NCI-H1436 (cell line): Measurements from ENCODE around the gene TGM6.

Source experiments
- DNase-seq: peaks from one replicate; lab custom pipeline; 2025; lab: John Stamatoyannopoulos, UW

Gene TGM6

DNA sequence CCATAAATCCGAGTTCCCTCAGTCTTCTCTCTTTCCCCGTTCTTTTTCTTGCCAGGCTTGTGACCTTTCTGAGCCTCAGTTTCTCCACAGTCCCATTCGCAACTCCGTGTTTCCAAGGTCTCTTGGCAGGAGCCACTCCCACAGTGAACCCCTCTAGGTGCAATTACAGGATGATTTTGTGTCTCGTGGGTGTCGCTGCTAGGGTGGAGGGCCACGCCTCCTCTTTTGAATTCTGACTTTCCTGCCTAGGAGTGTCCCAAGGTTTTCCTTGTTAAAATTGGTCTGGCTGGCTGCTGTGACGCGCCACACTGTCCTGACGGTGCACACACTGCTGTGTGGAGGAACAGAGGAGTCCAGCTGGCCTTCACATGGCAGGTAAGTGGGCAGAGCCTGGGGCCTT is at the start of gene TGM6:
Gene TGM6, plus strand, starts transcription at position 301 of the 400 bp plus-strand sequence. Its CDS starts 68 bp downstream, at position 369.
- DNase-seq: no peak

DNA sequence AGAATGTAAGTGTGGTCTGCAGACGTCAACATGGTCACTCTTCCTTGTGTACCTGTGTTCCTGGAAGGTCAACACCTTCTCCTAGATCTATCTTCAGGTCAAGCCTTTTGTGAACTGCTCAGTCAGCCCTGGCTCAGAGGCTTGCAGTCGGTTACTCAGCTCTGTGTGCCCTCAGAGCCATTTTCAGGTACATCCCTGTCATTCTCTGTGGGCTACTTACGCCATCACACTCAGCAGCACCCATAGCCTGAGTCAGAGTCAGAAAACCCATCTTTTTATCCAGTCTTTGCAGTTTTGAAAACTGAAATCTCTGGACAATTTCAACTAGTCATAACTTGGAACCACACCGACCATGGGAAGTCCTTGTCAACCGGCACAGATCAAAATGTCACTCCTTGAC is 49.6 kb upstream of the TGM6 start:
- DNase-seq: no peak

DNA sequence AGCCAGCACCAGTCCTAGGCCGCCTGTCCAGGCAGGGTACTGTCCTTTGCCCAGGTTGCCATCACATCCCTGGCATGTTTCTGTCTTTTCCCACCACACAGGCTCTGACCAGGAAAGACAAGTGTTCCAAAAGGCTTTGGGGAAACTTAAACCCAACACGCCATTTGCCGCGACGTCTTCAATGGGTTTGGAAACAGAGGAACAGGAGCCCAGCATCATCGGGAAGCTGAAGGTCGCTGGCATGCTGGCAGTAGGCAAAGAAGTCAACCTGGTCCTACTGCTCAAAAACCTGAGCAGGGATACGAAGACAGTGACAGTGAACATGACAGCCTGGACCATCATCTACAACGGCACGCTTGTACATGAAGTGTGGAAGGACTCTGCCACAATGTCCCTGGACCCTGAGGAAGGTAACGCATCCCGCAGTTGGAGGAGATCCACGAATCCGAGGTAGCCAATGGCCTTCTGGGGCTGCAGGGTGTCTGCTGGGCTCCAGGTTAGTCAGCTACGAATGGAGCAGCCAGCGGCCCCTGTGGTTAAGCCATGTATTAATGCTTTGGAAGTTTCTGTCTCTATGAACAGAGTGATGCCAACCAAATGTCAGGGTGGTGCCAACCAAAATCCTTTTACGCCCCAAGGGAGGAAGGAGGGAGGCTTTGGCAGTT is 48.7 kb upstream of the TGM6 start:
- DNase-seq: no peak

DNA sequence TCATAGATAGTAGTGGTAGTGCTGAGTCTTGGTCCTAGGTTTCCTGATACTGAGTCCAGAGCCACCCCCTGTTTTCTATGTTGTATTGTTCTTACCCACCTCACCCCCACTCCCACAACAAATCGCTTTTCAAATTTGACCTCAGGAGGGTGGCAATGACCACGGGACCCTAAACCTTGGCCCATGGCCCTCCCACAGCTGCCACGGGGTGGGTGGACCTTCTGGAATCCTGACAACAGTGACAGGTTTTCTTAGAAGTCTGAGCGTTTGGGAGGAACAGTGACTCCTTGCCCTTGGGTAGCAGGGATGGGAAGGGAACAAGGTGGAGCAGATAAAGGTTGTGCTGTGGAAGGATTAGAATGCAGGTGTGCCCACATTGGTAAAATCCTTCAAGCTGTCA is 48.0 kb upstream of the TGM6 start:
- DNase-seq: no peak

DNA sequence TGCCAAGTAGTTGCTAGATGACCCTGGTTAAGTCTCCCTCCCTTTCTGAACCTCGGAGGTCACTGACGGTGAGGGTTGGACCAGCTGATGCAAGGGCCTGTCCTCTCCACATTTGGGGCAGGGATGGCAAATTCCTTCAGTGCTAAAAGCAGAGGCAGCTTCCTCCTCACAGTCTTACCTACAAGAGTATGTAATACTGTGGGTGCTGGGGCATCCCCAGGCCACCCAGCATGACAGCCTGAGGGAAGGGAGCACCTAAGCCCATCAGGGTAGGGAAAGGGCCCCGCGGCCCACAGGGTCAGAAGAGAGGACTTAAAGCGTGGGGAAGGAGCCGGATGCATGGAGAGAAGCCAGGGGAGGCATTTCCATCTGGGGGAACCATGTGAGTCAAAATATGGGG is 46.9 kb upstream of the TGM6 start:
- DNase-seq: no peak

DNA sequence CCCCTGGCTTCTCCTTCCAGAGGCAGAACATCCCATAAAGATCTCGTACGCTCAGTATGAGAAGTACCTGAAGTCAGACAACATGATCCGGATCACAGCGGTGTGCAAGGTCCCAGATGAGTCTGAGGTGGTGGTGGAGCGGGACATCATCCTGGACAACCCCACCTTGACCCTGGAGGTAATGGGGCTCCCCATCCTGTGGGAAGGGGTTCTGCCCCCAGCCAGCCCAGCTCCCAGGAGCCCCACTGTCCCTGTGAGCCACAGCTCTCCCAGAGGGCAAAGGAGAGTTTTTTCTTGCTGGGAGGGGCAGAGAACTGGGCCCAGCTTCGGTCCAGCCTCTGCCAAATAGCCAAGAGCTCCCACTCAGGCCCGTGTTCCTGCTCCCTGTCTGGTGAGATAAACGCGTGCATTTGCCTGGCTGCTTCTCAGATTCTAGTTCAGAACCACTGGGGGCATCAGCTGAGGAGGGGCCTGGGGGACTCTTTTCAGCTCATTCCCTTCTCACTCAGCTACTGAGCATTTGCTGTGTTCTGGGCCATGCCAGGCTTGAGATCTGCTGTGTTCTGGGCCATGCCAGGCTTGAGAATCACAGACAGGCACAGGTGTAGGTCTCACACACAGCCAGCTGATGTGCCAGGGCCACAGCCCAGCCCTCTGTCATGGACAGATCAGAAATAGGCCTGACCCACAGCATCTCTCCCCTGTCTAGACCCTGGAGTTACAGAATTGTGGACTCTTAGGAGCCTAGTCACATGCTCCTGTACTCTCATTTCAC is 45.4 kb upstream of the TGM6 start:
- DNase-seq: no peak

DNA sequence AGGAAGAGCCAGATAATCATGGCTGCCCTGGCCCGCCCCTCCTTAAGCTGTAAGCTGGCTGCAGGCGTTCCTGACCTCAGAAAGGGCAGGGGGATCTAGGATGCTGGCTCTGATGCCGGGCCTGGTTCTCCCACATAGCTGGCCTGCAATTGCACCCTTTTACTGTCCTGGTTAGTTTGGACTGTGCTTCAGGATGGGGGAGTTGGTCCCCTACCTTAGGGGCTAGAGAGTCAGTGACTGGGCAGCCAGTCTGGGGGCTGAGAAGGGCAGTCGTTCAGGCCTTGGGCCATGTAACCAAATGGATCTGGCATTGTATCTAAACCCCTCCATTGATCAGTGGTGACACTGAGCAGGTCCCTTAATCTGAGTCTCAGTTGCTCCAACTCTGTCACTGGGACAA is 44.2 kb upstream of the TGM6 start:
- no peak for DNase-seq

DNA sequence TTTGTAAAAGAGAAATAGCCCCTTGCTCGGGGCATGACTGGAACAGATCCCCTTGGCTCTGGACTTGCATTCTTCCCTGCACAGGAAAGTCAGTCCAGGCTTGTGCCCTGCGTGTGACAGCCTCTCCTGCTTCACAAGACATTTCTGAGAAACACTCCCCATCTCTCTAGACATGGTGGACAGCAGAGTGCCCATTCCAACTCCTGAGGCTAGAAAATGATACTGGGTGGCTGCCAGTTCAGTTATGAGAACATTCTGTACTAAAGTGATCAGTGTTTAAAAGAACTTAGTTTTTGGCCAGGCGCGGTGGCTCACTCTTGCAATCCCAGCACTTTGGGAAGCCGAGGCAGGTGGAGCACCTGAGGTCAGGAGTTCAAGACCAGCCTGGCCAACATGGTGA is 43.6 kb upstream of the TGM6 start:
- DNase-seq: no peak

DNA sequence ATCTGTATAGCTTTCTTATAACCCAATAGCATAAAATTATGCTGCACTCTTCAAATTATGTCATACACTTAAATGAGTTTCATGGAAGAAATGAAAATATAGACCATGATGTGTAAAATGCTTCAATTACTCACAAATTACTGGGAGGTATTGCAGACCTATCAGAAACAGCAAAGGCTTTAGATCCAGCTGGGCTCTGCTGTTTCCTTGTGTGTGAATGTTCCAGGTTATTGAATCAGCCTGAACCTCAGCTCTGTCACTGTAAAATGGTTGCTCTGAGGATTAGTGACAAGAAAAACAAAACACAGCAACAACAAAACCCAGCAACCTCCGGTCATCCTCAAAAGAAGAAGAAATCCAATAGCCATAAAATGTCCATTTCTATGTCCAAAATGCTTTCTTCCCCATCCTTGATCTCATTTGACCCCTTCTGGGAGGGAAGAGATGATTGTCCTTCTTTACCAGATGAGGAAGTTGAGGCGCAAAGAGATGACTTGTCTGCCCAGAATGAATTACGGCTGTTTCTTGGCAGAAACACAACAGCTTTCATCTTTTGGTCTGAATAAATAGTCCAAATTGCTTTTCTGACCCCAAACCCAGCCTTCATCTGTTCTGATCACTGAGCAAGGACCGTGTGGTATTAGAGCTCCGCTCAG is 42.2 kb upstream of the TGM6 start:
- DNase-seq: no peak

DNA sequence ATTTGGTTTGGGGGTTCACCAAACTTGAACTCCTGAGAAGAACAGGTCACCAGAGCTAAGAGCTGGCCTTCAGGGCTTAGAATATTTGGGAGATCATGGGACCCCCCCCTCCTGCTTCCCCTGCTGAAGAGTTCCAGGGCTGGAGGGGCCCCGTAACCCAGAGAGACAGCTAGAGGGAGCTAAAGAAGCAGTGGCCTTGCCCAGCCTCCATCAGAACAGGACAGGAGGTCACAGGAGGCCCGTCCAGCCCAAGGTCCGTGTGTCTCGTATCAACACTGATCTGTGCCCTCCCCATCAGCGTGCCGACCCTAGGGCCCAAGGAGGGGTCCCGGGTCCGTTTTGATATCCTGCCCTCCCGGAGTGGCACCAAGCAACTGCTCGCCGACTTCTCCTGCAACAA is 40.6 kb upstream of the TGM6 start:
- no peak for DNase-seq

DNA sequence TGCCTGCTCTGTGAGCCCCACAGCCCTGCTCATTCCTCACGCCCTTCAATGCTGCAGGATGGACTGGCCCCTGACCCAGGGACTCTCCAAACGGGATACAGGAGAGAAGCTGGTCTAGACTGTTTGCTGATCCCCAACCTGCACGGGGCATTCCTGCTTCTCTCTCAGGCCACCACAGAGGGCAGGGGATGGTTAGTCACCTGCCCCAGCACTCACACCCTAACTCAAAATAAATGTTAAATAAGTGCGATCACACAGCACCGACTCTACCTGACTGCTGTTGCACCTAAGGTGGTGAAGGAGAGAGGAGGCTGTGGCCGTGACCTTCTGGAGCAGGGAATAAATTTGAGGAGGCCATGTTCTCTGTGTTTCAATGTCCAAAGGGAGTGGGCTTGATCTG is 39.9 kb upstream of the TGM6 start:
- DNase-seq: no peak

DNA sequence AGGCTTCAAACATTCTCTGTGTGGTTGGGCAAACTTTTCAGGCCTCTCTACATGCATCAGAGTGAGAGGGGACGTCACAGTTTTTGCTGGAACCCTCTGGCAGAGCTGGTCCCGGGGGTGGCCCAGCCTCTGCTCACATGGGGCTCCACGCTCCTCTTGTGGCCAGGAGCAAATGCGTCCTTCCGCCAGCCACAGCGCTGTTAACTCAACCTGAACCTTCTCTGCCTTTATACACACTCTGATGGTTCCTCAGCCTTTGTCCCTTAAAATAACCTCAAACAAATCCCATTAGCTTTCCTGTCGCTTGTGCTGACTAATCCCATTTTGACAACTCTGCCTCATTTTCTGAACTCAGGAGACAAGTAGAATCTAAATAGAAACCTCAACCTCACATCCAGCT is 39.4 kb upstream of the TGM6 start:
- no peak for DNase-seq

DNA sequence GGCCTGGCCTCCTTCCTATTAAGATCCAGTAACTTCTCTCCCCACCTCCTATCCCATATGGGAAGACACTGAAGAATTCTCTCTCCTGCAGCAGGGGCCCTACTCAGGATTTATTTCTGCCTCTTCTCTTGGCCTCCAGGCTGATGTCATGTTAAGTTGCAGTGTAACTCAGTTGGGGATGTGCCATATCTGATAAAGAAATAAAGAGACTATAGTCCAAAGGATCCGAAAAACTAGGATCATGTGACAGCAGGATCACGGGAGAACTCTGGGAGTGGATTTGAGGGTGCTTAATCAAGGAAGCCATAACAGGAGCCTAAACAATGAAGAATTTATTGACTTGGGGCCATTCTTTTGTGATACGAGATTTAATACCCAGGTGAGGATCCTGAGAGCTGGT is 38.5 kb upstream of the TGM6 start:
- DNase-seq: no peak

DNA sequence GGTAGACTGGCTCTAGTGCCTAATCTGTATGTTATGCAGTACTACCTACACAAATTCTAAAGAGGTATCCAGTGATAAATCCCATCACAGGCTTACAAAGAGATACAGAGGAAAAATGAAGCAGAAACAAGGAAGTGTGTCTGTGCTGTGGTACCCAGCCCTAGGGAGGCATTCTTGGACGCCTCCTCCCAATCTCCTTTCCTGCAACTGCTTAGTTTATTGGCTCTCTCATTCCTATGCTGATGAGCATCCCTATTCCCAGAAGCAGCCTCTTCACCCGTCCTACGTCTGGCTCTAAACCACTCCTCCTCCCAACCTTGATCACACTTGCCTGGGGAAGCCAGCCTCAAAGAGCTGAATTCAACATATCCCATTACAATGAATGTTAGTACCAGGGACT is 34.5 kb upstream of the TGM6 start:
- DNase-seq: no peak

DNA sequence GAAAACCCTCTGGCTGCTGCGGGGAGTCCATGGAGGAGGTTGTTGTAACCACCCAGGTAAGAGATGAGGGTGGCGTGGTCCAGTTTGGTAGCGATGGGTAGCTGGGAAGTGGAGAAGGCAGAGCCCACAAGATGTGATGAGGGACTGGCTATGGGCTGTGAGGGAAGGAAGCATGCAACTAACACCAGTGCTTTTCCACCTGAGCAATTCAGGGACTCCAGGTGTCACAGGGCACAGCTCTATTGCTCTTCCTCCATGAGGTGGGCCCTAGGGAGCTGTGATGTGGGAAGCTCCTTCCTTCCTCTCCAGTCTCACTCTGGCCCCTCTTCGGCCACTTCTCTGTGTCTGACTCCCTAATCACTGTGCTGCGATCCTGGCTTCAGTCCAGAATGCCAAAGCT is 32.4 kb upstream of the TGM6 start:
- DNase-seq: no peak

DNA sequence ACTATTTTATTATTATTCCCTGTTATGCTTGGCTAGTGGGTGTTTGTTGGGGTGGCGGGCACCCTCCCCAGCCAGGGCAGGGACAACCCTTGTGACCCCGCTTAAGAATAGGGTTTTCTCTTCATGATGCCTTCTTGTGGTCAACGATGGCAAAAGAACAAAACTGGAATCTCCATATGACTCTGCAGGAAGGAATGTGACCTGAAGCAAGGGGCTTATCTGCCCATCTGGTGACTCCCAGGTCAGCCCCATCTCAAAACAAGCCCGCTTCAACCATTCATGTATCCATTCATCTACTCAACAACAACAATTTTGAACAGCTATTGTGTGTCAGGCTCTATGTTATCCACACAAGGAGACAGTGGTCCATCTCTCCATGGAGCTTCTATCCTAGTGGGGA is 30.9 kb upstream of the TGM6 start:
- no peak for DNase-seq

DNA sequence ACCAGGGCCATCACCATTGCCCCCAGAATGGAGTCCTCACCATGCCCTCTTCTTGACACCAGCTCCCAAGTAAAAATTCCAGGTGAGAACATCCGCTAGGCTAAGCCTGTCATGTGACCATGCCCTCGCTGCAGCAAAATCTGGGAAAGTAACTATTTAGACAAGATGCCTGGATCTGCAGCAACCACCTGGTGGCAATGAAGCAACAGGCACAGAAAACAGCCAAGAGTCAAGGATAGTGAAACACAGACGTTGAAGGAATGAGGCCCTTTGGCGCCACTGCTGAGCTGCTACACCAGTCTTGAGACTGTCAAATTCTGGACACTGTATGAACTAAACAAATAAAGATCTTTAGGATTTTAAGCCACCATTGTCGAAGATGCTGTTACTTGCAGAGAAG is 30.1 kb upstream of the TGM6 start:
- no peak for DNase-seq

DNA sequence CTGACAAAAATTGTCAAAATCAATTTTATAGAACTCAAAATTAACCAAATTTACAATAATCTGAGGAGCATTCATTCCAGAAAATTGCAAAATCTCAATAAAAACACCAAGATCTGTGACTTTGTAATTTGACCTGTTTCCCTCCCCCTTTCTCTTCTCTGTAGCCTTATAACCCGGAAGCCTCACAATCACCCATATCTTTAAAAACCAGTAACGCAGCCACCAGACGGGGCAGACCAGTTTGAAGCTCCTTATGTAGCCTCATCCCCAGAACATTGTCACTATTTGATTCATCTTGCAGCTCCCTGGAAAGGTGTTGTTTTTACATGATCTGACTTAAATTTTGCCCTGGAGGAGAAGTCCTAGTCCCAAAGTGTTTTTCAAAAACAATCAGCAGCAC is 27.5 kb upstream of the TGM6 start:
- no peak for DNase-seq

DNA sequence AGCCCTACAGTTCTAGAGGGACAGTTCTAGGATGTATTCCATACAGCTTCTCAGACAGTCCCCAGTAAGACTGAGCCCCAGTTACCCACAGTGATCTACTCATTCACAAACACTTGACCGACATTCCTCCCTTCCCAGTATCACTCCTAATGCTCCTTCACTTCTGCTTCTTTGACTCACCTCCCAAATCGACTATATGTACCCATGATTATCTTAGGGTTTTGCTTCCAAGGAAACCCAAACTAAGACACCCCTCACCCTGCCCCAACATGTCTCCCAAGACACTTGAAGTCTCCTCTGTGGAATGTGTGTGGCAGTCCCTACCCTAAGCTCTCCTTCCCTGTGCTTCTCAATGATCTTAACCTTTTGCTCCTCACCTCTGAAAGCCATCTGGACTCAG is 23.6 kb upstream of the TGM6 start:
- no peak for DNase-seq

DNA sequence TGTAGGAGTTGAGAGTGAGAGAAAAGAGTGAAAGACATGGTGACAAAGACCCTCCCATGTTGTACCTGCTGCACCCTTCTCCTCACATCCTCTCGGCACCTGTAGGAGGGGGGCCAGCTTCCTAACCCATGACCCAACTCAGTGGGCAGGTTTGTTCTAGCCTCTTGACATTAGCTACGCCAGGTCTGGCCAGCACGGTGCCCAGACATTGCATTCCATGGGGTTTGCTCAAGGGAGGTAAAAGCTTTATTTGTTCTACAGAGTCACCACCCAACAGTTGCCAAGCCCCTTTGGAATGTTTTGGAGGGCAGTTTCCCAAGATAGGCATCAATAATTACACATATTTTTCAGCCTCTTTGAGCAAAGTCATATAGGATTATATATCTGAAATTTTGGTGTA is 22.7 kb upstream of the TGM6 start:
- no peak for DNase-seq

DNA sequence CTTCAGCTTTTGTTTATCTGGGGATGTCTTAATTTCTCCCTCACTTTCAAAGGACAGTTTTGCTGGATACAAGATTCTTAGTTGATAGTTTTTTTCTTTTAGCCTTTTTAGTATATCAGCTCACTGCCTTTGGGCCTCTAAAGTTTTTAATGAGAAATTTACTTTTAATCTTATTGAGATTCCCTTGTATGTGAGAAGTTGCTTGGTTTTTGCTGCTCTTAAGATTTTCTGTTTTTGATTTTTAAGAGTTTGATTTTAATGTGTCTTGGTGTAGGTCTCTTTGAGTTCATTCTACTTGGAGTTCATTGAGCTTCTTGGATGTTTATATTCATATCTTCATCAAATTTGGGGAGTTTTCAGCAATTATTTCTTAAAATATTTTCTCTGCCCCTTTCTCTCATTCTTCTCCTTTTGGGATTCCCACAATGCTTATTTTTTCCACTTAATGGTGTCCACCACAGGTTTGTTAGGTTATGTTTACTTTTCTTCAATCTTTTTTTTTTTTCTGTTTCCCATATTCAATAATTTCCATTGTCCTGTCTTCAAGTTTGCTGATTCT is 19.6 kb upstream of the TGM6 start:
- no peak for DNase-seq

DNA sequence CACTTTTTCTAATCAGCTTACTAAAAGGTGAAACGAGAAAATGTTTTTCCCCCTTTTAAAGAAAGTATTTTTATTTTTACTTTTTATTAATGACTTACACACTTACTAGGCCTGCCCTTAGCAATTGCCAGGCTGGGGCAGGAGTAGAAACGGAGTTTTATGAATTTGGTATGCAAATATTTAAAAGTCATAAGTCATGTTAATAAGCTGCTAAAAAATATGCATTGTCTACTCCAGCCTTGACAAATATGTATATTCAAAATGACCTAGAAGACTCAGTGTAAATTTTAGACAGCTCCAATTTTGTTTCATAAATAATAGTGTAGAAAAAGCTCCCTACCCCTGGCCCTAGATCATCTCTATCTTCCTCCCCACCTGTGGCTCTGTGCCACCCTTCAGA is 17.5 kb upstream of the TGM6 start:
- no peak for DNase-seq

DNA sequence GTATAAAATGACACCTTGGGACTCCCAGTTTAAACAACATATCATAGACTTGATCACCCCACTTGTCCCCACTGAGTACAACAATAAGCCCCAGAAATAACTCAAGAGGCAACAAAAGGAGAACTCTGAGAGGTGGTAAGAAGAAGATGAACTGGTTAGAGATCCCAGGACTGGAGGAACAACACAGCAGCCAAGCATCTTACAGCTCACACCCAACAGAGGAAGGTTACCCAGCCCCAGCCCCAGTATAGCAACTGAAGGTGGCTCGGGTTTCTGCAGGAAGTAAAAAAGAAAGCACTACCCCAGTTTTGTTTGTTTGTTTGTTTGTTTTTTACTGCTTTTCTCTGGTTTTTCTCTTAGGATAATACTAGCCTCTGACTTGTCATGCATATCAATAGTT is 17.1 kb upstream of the TGM6 start:
- DNase-seq: no peak
